OCI-LY1 (cell line): Measurements from ENCODE around the gene ARHGEF10L.

ENCODE experiments used
- H2AFZ ChIP-seq: fragments of 200-600 bp; sonication (generic), shearing (Covaris generic); 2 replicates; pipeline ENCODE4 v1.6.0; 2014; ENCODE audit warnings: antibody characterized with exemption, mild to moderate bottlenecking, low read length
- H3F3A ChIP-seq: fragments of 200-600 bp; sonication (generic), shearing (Covaris generic); 2 replicates; pipeline ENCODE4 v1.6.0; 2014; ENCODE audit warnings: mild to moderate bottlenecking, antibody characterized with exemption, low read length, moderate library complexity; ENCODE audit not compliant: insufficient read depth
- H3K27ac ChIP-seq: fragments of 200-600 bp; sonication (generic); 2 replicates; pipeline ENCODE4 v1.5.1; 2014; ENCODE audit warnings: low read length, mixed run types, mild to moderate bottlenecking, low read depth; ENCODE audit not compliant: poor library complexity, severe bottlenecking
- H3K27me3 ChIP-seq: fragments of 200-600 bp; sonication (generic); 2 replicates; pipeline ENCODE4 v1.6.0; 2014; ENCODE audit warnings: antibody characterized with exemption, mild to moderate bottlenecking, low read length, moderate library complexity; ENCODE audit not compliant: insufficient read depth
- H3K36me3 ChIP-seq: fragments of 200-600 bp; sonication (generic); 2 replicates; pipeline ENCODE4 v1.6.1; 2014; ENCODE audit warnings: mild to moderate bottlenecking, antibody characterized with exemption, low read length, moderate library complexity, mixed read lengths; ENCODE audit not compliant: insufficient read depth
- H3K4me1 ChIP-seq: fragments of 200-600 bp; sonication (generic); 2 replicates; pipeline ENCODE4 v1.5.1; 2014; ENCODE audit warnings: mild to moderate bottlenecking, low read length, moderate library complexity; ENCODE audit not compliant: insufficient read depth, severe bottlenecking
- H3K4me2 ChIP-seq: fragments of 200-600 bp; sonication (generic), shearing (Covaris generic); 2 replicates; pipeline ENCODE4 v1.6.1; 2014; ENCODE audit warnings: low read length
- H3K4me3 ChIP-seq: fragments of 200-600 bp; sonication (generic); 2 replicates; pipeline ENCODE4 v1.5.1; 2014; ENCODE audit warnings: low read length, low read depth, mild to moderate bottlenecking, mixed read lengths; ENCODE audit not compliant: poor library complexity, severe bottlenecking
- H3K79me2 ChIP-seq: fragments of 200-600 bp; shearing (Covaris generic); 2 replicates; pipeline ENCODE4 v1.6.1; 2016; ENCODE audit warnings: mixed run types, low read length, mixed read lengths; ENCODE audit not compliant: insufficient read depth
- H3K9ac ChIP-seq: fragments of 200-600 bp; sonication (generic), shearing (Covaris generic); 2 replicates; pipeline ENCODE4 v1.6.1; 2014; ENCODE audit warnings: mild to moderate bottlenecking, low read length, mixed read lengths
- H3K9me2 ChIP-seq: fragments of 200-600 bp; sonication (generic), shearing (Covaris generic); 2 replicates; pipeline ENCODE4 v1.6.1; 2014; ENCODE audit warnings: low read depth, mild to moderate bottlenecking, low read length, mixed read lengths
- H3K9me3 ChIP-seq: fragments of 200-600 bp; shearing (Covaris generic); 2 replicates; pipeline ENCODE4 v1.6.1; 2014; ENCODE audit warnings: low read length, mixed read lengths
- H4K20me1 ChIP-seq: fragments of 200-600 bp; sonication (generic), shearing (Covaris generic); 2 replicates; pipeline ENCODE4 v1.6.0; 2016; ENCODE audit warnings: mild to moderate bottlenecking, low read length; ENCODE audit not compliant: insufficient read depth
- CTCF ChIP-seq: fragments of 200-600 bp; sonication (generic), shearing (Covaris generic); IDR thresholded peaks from 2 replicates; pipeline ENCODE4 v1.5.1; 2017; ENCODE audit warnings: mild to moderate bottlenecking, antibody characterized with exemption, low read length, moderate library complexity, mixed read lengths
- EZH2 ChIP-seq: fragments of 200-600 bp; sonication (generic), shearing (Covaris generic); IDR thresholded peaks from 2 replicates; pipeline ENCODE4 v1.8.0; 2017; ENCODE audit warnings: borderline replicate concordance, mixed run types, mild to moderate bottlenecking, antibody characterized with exemption, low read length, moderate library complexity, mixed read lengths

Gene ARHGEF10L

GRCh38 chr1:17610085-17610484 lies 70.6 kb downstream of the ARHGEF10L start:
- Histone ChIP-seq H3F3A (no peaks in the 10 kb centered on the region), H3K27ac (no peak overlapping the region), H3K9me2 (no peaks in the 10 kb centered on the region), H4K20me1 (no peaks in the 10 kb centered on the region), H3K4me2 (no peak overlapping the region), H3K4me1 (no peaks in the 10 kb centered on the region), H3K9me3 (no peaks in the 10 kb centered on the region), H3K79me2 (no peaks in the 10 kb centered on the region), H3K36me3 (no peaks in the 10 kb centered on the region), H3K4me3 (no peak overlapping the region), H2AFZ (no peak overlapping the region), H3K27me3 (no peaks in the 10 kb centered on the region), H3K9ac (no peak overlapping the region)
- no peak for TF ChIP-seq EZH2
- no peak for TF ChIP-seq CTCF

- no peaks in the 10 kb centered on the region for H3K79me2 ChIP-seq
- no peak overlapping the region for H3K4me2 ChIP-seq
- H3K4me1 ChIP-seq: no peaks in the 10 kb centered on the region
- no peak overlapping the region for H3K4me3 ChIP-seq
- no peaks in the 10 kb centered on the region for H3K9me2 ChIP-seq
- no peaks in the 10 kb centered on the region for H4K20me1 ChIP-seq
- no peak overlapping the region for H3K27ac ChIP-seq
- H3F3A ChIP-seq: no peaks in the 10 kb centered on the region
- no peak overlapping the region for H2AFZ ChIP-seq
- no peak overlapping the region for H3K9ac ChIP-seq
- H3K36me3 ChIP-seq: no peaks in the 10 kb centered on the region
- TF ChIP-seq CTCF (no peak), EZH2 (no peak)
- no peaks in the 10 kb centered on the region for H3K27me3 ChIP-seq
- H3K9me3 ChIP-seq: no peaks in the 10 kb centered on the region
These were observed 71.2 kb downstream of the ARHGEF10L start for GRCh38 chr1:17610713-17611112.

GRCh38 chr1:17611991-17612390 lies 72.5 kb downstream of the ARHGEF10L start:
- Histone ChIP-seq H3K36me3 (no peaks in the 10 kb centered on the region), H3K4me1 (no peaks in the 10 kb centered on the region)
- TF ChIP-seq CTCF (no peak), EZH2 (no peak)

More at GRCh38 chr1:17611991-17612390, 72.5 kb downstream of the ARHGEF10L start:
- Histone ChIP-seq H3K9ac (no peak overlapping the region), H4K20me1 (no peaks in the 10 kb centered on the region), H3K9me2 (no peaks in the 10 kb centered on the region), H3F3A (no peaks in the 10 kb centered on the region), H2AFZ (no peak overlapping the region), H3K79me2 (no peaks in the 10 kb centered on the region), H3K9me3 (no peaks in the 10 kb centered on the region), H3K27ac (no peak overlapping the region), H3K27me3 (no peaks in the 10 kb centered on the region), H3K4me2 (no peak overlapping the region), H3K4me3 (no peak overlapping the region)
